Fibroblast of skin of left quadriceps (primary cell): ENCODE measurements around the gene UNC80.

Experiments
- DNase-seq, 2 experiments: peaks; one replicate each; pipeline ENCODE4 v3.0.0-alpha.2; 2013; ENCODE audit warnings: low read depth in 2 of 2

Gene UNC80

DNA sequence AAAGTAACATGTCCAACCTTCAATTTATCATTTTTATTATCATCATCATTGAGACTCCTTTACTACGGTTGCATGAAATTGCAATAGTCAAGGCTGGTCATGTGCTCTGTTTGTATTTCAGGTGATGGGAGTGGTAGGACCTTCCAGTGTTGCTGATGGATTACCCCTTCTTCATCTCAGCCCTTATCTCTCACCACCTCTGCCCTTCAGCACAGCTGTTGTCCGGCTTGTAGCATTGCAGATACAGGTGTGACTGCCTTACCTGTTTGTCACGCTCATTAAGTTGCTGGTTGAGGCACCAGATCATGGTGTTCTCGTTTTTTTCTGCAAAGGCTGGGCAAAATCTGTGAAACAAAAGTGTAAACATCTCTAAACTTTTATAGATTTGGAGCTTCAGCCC is 199.1 kb downstream of the UNC80 start:
- DNase-seq = no peak

DNA sequence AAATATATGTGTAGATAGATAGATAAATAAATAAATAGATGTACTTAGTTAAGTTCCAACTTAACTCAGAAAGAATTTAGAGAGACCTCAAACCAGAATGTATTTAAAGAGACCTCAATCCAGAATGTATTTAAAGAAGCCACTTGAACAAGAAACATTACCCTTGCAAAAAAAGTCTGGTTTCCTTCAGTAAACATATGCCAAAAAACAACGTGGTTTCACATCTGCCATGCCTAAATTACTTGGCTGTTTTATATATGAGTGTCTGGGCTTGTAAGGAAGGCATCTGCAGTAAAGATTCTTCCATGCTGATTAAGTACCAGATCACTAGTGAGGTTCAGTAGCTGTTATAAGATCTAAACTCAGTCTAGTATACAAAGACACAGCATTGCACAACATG is 201.7 kb downstream of the UNC80 start:
- DNase-seq = no peak

DNA sequence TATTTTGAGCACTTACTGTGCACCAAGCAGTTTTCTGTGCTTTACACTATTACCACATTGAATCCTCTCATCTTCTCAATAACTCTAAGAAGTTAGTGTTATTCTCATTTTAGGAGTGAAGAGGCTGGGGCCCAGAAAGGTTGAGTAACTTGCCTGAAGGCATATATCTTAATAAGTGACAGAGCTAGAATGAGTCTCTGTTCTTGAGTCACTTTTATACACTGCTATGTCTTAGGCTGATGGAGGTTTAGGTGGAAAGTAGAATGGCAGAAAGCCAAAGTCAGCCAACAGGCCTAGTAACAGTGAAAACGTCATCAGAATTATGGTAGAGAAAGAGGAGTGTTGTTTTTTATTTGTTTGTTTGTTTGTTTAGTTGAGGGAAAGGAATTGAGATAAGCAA is 202.9 kb downstream of the UNC80 start:
- no peak for DNase-seq

DNA sequence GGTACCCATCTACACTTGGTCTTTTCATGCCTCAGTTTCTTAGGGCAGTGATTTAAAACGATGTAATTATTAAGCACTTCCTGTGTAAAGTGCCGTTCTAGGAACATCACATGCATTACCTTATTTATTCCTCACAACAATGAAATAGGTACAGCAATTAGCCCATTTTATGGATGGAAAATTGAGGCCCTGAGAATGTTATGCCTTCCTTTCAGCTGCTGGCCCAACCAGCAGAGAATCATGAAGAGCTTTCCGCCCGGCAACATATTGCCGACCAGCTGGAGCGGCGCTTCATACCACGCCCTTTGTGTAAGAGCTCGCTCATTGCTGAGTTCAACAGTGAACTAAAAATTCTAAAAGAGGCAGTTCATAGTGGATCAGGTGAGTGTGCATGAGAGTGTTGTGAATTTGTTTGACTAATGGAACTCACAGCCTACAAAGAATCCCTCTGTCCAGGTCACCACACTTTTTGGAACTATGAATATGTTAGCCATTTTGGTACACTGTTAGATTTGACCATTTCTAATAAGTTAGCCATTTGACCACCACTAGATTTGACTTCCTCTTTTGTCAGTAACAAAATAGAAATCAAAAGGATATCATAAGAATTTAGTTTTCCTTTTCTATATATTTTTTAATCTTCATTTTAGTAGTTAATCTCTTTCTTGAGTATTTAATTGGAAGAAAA is 205.2 kb downstream of the UNC80 start:
- no peak for DNase-seq

DNA sequence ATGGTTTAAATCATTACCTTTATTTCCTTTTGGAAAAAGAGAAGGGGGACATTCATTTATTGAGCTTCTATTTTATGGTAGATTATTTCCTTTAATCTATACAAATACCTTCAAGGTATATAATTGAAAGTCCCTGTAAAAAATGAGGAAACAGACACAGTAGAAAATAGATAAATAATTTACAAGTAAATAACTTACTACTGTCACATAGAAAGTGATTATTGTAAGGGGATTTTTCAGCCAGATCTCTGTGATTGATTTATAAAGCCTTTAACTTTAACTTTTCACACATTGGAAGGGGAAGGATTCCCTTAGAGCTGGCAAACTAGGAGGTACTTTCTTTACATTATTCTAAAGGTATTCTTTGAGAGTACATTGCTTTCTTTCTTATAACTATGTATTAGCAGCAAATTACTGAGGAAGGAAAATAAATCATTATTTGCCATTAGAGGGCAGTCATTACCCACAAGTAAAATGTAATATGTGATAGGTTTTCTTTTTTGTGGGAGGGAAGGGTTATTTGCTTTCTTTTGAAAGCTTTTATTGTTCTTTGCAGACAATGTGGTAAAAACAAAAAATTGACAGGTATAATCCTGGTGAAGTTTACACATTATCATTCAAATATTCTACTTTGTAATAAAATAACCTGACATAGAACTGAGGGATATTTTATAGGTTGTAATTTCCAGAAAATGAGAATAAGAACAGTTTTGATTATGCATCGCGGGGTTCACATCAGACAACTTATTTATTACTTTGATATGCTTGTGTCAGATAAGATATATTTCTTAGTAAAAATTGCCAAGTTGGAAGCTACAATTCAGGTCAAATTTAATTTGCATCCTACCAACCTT is 206.0 kb downstream of the UNC80 start:
- peak in 1 of 2 experiments; percentile 11 for DNase-seq

DNA sequence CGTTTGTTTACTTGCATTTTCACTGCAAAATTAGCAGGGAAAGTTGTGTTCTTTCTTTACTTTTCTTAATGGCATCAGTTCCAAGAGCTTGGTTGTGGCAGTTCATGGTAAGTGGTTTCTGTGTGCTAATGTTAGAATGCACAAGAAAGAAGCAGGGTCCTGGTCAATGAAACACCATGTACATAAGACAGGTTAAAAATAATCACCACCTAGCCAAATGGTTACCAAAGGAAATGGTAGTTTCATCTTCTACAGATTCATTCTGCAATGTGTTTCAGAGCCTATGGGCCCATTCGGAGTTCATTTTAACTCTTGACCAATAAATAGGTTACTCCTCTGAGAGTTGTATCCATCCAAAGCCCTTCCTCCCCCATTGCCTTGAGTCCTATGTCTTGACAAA is 212.7 kb downstream of the UNC80 start:
- no peak for DNase-seq

DNA sequence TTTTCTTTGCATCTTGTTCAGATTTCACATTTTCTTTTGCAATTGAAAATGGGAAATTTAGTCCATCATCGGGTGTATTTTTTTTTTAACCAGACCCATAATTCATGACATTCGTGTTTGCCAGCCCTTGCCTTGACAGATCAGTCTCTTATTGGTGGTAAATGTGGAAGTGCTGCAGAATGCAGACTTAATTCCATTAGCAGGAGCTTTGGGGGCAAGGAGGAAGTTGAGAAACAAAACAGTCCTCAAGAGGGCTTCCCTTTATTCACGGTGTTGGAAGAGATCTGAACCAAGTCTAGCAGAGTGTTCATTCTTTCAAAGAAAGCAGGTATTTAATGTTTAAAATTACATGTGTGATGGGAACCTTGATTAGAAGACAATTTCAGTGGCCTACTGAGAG is 214.2 kb downstream of the UNC80 start:
- DNase-seq = no peak

DNA sequence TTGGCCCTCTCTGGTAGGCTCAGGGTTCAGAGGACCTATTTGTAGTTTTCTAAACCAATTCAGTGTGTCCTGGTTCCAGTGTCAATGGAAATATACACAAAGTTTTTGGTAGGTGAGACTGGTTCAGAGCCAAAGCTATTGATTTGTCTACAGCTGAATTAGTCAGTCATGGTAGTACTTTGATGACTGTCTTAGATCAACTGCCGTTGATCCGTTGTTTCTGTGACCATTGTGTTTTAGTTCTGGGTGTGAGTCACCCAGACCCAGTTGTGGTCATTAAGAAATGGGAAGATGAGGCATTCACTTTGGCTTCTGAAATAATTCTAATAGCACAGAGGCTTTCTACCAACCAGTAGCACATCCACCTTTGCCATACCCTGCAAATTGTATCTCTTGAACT is 214.8 kb downstream of the UNC80 start:
- DNase-seq = no peak

DNA sequence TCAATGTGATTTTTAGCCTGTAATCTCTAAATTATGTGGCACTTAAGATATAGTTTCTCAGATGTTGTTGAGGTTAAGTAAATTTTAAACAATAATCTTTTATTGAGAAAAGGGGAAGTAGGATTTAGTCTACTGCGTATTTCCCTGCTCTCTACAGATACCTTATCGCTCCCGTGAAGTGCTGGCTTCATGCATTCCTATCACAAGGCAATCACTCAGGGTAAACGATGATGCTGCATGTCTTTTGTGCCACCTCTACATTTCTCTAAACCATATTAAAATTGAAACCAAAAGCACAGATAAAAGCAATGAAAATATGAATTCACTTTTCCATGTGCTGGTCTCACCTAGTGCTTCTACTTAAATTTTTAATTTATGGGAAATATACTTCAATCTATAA is 216.4 kb downstream of the UNC80 start:
- DNase-seq = no peak

DNA sequence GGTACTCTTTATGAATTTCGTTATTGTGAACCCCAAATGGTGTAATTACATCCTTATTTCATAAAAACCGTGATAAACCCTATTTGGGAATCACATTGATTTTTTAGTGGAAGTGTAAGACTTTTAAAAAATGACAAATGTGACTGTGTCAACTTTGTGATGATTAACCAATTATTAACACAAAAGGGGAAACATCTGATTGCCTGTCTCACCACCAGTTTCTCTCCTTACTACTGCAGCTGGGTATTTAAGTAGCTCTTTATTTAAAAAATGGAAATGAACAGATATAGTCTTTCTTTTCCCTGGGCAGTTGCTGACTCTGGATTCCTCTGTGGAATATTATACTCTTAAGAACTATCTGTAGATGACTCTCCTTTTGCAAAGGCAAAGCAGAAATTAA is 219.2 kb downstream of the UNC80 start:
- no peak for DNase-seq

DNA sequence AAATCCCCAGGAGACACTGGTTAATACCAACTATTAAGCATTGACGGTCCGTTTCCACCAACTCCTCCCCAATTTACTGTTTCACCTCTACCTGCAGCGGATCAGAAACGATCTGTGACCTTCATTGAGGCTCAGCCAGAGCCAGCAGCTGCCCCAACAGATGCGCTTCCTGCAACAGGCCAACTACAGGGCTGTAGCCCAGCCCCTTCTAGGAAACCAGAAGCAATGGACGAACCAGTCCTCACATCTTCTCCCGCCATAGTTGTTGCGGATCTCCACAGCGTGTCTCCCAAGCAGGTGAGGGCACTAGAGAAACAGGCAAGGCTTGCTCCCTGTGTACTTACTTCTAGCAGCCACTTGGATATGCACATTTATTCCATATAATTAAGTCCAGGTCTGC is 222.3 kb downstream of the UNC80 start:
- no peak for DNase-seq

DNA sequence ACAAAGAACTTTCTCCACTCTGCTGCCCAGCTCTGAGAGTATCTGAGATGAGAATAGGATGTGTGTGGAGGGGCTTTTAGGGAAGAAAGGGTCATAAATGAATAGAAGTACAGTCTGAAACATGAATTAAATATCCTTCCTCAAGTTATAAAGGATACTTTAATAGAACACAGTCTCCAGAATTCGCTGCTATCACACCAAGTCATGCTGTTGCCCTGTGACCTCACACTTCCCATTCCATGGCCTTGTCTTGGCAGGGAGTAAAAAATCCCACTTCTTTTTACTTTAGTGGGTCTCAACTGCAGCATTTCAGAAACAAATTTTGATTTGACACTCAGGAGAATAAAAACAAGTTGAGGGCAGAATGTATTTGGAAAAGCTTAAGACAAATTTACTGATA is 227.0 kb downstream of the UNC80 start:
- no peak for DNase-seq

DNA sequence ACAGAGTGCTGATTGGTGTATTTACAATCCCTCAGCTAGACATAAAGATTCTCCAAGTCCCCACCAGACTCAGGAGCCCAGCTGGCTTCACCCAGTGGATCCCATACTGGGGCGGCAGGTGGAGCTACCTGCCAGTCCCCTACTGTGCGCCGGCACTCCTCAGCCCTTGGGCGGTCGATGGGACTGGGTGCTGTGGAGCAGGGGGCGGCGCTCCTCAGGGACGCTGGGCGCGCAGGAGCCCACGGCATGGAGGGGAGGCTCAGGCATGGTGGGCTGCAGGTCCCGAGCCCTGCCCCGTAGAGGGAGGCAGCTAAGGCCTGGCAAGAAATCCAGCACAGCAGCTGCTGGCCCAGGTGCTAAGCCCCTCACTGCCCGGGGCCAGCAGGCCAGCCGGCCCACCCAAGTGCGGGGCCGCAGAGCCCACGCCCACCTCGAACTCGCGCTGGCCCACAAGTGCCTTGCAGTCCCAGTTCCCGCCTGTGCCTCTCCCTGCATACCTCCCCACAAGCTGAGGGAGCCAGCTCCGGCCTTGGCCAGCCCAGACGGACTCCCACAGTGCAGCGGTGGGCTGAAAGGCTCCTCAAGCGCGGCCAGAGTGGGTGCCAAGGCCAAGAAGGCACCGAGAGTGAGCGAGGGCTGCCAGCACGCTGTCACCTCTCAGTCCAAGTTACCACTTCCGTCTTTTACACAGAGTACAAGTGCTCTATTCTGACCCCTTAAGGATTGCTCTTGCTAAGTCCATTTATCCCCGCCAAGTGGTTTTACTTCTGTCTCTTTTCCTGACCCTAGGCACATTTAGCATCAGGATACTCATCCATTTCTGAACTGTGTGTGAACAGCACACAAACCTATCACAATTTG is 229.1 kb downstream of the UNC80 start:
- DNase-seq = no peak

DNA sequence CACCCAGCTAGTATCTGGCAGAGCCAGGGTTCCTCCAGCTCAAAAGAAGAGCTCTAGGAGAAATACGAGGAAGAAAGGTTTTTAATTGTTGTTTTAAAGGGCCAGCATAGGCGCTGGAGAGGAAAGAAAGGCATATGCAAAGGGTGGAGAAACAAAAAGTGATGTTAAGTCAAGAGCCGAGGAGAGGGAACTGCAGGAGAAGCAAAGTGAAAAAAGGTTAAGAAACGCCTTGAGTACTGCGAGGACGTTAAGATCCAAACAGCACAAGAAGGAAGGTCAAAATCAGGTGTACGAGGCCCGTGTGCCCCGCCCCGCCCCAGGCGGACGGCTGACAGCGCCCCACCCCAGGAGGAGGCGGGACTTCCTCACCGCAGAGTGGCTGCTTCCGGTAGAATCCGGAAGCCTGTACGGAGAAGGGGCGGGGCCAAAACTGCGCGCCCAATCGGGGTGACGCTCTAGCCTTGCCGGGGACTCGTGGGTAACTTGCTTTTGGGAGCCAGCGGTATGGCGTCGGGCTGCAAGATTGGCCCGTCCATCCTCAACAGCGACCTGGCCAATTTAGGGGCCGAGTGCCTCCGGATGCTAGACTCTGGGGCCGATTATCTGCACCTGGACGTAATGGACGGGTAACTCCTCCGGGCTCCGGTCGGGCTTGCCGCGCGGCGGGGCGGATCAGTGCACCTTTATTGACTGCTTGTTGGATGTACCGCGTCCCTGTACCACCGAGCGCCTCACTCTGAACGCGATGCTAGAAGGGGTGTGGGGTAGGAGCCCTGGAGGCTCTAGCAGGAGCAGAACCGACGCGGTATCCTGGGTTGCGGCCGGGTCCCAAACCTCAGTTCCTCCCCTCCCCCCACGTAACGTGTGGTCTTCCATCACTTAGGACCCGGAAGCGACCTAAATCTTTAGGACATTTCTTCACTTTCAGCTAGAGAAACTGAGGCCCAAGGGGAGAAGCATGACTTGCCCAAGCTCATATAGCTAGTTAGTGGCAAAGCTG is 230.8 kb downstream of the UNC80 start, which contains the start of gene RPE:
Gene RPE (plus strand): TSS at position 481 of the 1,000 bp plus-strand sequence. CDS start 24 bp downstream, at position 505.
- peak; percentile 85 to 88 for DNase-seq

DNA sequence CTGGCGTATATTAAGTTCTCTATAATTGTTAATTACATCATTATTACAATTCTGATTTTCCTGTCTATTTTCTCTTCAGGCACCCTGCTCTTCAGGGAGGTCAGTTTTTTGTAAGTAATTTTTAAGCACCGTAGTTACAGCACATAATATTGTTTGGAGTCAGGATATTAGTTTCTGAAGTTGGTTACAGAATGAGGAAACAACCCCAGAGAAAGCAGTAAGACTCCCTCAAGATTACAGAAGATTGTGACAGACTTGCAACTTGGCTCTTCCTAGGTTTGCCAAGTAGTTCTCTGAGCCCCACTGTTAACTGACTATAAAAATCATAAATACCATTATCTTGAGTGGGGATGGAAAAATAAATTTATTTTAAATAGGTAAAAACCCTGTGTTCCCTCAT is 231.7 kb downstream of the UNC80 start:
- no peak for DNase-seq

DNA sequence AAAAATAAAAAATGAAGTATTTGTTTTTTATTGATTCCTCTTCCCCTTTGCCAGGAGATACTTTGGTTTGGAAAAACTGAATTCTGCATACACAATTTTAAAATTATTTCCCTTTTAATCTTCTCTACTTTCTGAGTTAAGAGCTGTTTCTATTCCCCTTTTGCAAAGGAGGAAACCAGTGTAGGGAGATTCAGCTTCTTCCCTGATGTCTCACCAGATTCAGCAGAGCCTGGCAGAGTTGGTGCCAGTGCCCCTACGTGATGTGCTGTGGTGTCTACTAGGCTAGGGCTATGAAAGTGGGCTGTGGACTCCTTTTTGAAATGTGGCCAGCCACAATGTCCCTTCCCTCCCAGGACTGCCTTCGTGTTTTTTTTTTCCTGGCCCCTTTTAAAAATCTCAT is 233.2 kb downstream of the UNC80 start:
- no peak for DNase-seq

DNA sequence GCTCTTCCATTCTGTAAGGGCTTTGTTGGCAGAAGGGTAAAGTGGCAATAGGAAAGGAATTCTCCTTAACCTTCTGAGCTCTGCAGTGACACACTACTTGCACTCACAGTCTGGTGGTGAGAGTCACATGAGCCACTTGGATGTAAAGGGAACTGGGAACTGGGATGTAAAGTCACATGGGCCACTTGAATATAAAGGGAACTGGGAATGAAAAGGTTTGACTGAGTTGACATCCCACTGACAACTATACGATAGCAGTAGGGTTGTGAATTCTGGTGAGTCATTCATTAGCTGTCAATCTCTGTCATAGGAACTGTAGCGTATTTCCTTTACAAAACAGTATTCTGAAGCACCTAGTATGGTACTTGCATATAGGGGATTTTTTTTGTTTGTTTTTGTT is 236.3 kb downstream of the UNC80 start:
- no peak for DNase-seq

DNA sequence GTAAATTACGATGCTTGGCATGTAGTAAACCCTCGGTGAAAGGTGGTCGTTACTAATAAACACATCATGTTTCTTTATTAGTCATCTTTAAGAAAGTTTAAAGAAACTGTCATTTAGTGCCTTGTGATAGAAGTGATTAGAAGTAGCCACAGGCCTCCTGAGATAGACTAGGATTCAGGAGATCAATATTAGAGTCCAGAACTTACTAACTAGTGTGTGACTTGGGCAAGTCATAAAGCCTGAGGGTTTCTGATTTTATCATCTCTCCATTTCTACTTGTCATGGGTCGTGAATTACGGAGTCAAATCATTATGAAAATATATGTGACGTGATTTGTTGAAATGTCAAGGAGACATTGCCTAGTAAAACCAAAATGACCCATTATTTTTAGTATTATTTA is 237.5 kb downstream of the UNC80 start:
- DNase-seq = no peak

DNA sequence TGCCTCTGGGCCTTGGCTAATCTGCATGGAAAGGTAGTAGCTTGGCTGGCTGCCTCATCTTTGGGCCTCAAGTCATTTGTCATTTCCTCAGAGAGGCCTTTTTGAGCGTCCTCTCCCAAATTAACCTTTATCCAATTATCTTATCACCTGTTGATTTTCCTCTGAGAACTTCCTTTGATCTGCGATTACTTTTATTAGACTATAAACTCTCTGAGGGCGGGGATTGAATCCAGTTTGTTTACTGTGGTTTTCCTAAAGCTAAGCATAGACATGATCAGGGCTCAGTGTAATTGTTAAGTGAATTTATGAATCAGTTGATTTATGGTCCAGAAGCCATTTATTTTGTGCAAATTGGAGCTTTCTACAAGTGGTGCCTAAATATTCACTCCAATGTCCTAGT is 238.3 kb downstream of the UNC80 start:
- no peak for DNase-seq

DNA sequence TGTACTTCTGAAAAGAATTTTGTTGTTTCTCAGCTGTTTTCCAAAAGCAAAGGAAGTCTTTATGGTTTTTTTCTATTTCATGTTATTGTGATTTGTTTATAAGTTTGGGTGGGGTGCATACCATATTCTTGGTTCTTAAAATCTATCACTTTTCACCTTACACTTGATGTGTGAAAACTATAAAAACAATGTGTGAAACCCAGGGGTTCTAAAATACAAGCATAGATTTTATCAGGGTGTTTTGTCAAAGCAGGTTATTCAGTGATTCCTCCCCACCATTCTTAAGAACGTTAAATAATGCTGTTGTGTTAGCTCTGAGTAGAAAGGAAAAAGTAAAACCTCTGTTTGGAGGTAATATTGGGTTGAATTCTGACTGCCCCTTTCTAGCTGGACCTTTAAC is 248.5 kb downstream of the UNC80 start:
- DNase-seq = no peak

DNA sequence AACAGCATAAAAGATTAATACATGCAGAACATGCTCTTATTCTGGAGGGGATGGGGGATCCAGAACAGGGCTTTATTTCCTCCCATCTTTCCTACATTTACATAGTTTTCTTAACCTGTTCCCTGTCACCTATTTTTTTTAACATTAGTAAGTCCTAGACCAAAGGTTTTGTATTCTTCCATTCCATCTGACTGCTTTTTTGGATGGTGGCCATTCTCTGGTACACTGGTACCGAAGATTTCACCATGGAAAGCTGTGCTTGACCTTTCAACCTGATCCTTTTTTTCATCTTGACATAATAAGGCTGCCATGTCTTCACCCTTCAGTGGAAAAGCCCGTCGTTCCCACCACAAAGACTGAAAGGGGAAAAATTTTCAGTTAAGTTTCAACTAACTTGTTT is 251.2 kb downstream of the UNC80 start:
- DNase-seq = no peak
